HG03064 (cell line): ENCODE data around the gene DHDH.
"Not testable (repeated sequence)": the region's sequence is repeated elsewhere in the genome, so short reads cannot be mapped to it uniquely, and the experiment has no call there.

ENCODE experiments used
- ATAC-seq: cut with Tn5 transposase; IDR thresholded peaks from one replicate; pipeline ENCODE4 v1.9.1; 2021; ENCODE audit warnings: low read depth; ENCODE audit not compliant: unreplicated experiment

Gene DHDH

DNA sequence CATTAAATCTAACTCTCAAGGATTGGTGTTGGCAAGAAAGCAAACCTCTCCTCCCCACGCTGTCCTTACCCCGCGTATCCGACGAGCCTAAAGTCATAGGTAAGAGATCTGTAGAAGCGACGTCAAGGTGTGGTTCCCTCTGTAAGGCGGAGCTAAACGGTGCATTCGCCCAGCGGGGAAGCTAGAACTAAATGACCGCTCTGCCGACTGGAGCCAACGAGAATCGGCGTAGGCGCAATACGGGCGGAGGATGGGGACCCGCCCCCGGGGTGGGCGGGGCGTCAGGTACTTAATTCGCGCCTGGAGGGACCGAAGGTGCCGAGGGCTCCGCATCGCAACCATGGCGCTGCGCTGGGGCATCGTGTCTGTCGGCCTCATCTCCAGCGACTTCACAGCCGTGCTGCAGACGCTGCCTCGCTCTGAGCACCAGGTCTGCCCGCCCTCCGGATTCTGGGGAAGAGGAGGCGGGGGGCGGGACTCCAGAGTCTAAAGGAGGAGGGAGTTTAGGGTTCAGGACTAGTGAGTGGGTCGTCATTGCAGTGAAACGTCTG, at the start of gene DHDH:
Gene DHDH, plus strand, starts transcription at position 318 of the 551 bp plus-strand sequence. Its CDS starts 23 bp downstream, at position 341.
- ATAC-seq: no peak

DNA sequence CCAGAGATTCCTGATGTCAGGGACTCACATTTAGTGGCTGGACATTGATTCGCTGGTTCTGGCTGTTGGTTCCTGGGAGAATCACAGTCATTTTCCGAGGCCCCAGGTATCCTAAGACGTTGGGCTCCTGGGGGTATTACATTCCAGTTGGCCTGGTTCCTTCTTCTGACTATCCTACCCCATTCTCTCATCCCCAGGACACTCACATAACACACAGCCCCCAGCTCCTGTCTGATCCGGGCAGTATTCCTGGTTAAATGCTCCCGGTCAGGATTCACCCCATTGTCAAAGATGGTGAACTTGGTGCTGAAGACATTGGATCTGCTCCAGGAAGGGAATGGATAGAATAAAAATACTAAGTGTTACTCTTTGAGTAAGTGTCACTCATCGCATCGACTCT, 49.8 kb upstream of the DHDH start:
- no peak for ATAC-seq

- no peak for ATAC-seq
Measured at GRCh38 chr19:48887861-48888612, 45.5 kb upstream of the DHDH start.

GRCh38 chr19:48889496-48889895, 44.0 kb upstream of the DHDH start:
- ATAC-seq: not testable (repeated sequence)

DNA sequence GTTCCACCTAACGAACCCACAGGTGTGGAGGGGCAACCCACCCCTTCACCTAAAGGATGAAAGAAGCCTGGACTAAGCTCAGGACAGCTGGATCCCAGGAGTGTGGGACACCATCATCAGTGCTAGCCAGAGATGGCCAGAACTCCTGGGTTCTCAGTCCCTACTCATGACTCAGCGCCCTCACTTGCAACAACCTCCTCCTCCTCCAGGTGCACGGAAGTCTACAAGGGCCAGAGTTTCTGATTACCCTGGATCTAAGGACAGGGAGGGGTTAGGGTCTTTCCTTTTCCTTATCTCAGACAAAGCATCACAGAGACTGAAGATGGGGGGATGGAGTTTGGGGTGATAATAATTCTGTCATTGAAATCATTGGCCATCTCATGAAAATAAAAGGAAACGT, 42.9 kb upstream of the DHDH start:
- no peak for ATAC-seq

DNA sequence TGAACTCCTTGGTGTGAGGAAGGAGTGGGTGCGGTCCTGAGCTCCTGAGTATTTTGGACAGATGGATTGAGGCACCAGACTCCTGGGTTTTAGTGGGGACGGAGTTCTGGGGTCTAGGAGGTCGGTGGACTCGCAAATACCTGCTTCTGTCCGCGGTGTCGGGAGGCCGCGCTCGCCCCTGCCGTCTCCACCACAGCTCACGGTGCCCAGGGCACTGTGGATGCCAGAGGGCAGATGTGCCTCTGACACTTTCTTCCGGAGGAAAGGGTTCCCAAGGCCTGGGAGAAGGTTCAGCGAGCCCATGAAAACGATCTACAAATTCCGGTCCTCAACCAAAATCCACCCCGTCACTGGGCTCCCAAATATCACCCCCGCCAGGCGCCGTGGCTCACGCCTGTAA, 38.3 kb upstream of the DHDH start:
- ATAC-seq: no peak

DNA sequence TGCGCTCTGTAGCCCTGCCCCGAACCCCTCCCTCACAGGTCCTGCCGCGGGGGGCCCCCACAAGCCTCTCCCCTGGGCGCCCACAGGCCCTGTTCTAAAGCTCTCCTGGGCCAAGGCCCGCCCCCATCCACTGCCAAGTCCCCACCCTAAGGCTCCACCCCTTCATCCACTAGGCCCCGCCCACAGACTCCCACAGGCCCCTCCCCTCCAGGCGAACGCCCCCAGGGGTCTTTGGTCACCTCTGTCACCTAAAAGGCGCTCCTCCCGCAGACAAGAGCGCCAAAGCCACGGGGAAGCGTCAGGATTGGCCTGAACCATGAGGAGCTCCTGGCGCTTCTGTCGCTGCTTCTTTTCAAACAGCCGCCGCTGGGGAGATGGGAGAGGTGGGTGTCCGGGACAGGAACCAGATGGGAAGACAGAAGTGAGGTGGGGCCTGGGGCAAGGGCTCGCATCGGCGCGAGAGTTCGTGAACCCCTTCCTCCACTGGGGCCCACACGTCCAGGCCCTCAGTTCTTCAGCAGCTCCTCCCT, 37.2 kb upstream of the DHDH start:
- no peak for ATAC-seq

DNA sequence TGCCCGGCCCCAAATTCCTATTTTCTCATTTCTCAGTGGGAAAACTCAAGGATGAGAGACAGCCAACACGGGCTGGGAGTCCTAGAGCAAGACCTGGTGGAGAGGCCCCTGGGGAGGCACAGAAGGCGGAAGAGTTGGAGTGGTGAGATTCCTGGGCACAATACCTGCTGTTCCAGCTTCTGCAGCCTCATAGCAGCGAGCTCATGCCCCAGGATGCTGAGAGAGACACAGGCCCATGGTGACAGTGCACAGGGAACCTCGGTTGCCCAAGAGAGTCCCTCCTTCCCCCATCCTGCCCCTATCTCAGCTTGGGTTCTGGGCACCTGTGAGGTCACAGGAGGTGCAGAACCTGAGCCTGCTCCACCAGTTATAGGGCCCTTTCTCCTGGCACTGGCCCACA, 36.3 kb upstream of the DHDH start:
- ATAC-seq: no peak

DNA sequence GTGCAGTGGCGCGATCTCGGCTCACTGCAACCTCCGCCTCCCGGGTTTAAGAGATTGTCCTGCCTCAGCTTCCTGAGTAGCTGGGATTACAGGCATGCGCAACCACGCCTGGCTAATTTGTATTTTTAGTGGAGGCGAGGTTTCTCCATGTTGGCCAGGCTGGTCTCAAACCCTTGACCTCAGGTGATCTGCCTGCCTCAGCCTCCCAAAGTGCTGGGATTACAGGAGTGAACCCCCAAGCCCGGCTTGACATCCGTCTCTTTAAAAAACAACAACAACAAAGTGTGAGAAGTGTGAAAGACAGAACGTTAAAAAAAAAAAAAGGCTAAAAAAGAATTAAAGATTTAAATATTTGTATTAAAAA, 34.1 kb upstream of the DHDH start:
- not testable (repeated sequence) for ATAC-seq

GRCh38 chr19:48899781-48900476, 33.6 kb upstream of the DHDH start, which contains the start of gene NUCB1:
Gene NUCB1 (plus strand): TSS chr19:48900312. CDS start chr19:48900797, 485 bp downstream.
- peak; percentile 69 for ATAC-seq

DNA sequence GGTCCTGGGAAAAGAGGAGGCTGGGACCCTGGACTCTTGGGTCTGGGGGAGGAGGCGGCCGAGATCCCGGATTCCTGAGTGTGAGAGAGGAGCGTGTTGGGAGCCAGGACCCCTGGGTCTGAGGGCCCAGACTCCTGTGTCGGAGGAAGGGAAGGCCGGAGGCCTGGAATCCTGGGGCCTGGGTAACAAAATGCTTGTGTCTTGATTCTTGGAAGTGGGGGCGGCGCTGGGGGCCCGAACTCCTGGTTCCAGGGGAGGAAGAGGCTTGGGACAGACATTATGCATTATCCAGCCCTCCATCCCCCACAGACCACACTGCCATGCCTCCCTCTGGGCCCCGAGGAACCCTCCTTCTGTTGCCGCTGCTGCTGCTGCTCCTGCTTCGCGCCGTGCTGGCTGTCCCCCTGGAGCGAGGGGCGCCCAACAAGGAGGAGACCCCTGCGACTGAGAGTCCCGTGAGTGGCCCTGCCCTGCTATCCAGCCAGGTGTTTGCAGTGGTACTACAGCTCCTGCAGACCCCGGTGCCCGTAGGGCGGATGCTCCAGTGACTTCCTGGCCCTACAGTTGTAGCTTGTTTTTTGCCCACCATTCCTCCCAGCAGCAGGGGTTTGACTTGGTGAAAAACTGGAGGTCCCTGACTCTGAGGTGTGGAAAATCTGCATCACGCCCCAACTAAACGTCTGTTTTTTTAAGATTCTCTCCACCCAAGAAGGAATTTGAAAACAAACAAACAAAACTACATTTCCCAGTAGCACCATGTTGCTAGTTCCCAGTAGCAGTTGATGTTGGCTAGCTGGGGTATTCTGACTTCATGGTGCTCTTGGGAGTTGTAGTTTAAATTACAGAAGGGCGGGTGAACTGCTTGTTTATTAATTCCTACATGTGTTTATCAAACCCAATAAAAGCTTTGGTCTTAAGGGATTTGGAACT, 32.8 kb upstream of the DHDH start:
- ATAC-seq: peak; percentile 9

- ATAC-seq: not testable (repeated sequence)
Measured at GRCh38 chr19:48902291-48902690, 31.2 kb upstream of the DHDH start.

GRCh38 chr19:48903788-48904187, 29.7 kb upstream of the DHDH start:
- ATAC-seq: not testable (repeated sequence)

GRCh38 chr19:48905664-48906063, 27.8 kb upstream of the DHDH start:
- no peak for ATAC-seq

GRCh38 chr19:48906324-48906723, 27.2 kb upstream of the DHDH start:
- ATAC-seq: no peak

DNA sequence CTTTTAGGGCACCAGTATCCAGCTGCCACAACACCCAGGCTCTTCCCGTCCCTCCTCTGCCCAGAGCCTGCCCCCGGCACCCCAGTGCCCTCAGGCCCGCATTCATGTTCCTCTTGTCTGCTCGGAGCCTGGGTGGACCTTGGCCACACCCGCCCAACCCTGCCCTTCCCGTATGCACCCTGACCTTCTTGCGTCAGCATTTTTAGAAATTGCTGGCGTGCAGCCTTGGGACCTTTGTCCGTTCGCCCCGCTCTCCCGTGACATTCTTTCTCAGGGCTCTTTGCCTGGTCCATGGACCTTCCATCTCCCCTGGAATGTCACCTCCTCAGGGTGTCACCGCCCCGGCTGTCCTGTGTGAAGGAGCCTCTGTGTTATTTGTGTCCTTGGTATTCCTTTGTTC, 25.8 kb upstream of the DHDH start:
- no peak for ATAC-seq

GRCh38 chr19:48909424-48910077, 23.9 kb upstream of the DHDH start:
- not testable (repeated sequence) for ATAC-seq

GRCh38 chr19:48910803-48911202, 22.7 kb upstream of the DHDH start:
- no peak for ATAC-seq

- no peak for ATAC-seq
Measured at GRCh38 chr19:48913114-48913889, 20.2 kb upstream of the DHDH start.
